Erythroblast (primary cell): ENCODE measurements around the gene TULP4.

Source experiments
- GATA1 ChIP-seq: IDR thresholded peaks from 2 replicates; pipeline ENCODE4 v1.6.1; 2011; ENCODE audit warnings: low read depth, mild to moderate bottlenecking, control low read depth, low read length, moderate library complexity
- POLR2A ChIP-seq: IDR thresholded peaks from 2 replicates; pipeline ENCODE4 v1.6.1; 2011; ENCODE audit warnings: mild to moderate bottlenecking, low read length

DNA sequence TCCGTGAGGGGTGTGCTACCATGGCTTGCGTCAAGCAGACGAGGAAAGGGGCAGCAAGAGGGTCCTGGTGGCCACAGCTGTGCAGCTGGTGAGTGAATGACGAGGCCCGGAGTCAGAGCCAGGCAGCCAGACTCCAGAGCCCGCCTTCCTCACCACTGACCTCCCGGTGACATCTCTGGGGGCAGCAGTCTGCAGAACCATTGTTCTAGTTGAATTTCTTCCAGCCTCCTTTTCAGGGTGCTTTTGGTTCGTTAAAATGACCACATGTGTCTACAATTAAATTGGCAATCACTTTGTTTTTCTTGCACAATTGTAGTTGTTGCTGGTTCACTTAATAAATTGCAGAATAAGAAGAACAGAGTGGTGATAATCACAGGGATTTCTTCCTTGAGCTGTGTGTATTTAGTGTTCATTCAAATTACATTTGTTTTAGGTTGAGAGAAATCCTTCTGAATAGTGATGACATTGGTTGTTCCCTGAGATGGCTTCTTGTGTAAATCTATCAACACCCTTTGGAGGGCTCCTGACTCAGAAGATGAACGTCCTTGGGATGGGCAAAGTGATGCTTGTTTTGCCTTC, 96.4 kb downstream of the TULP4 start:
- TF ChIP-seq POLR2A (no peak), GATA1 (no peak)
